IMR-90 (cell line): Measurements from ENCODE around the gene ARL4A. TPM values are rescaled to one million over a fixed set of nuclear protein-coding genes. Genes with fewer than 3 reads are reported as not detected.

Experiments
- ATAC-seq: fragments of 200-7000 bp; cut with Tn5 transposase; 2 replicates; pipeline ENCODE4 v1.9.1; 2020; ENCODE audit warnings: low read depth, mild to moderate bottlenecking, moderate library complexity
- BruUV-seq: library from RNA; stranded (reverse); fragments of 400-500 nt; replicated peaks from 2 replicates; lab custom pipeline; 2021; lab: Mats Ljungman, UMichigan
- CTCF ChIA-PET: fragments of 300-600 bp; formaldehyde crosslinking; extraction: SDS; loops from one replicate; lab custom pipeline; 2021; ENCODE audit warnings: antibody characterized with exemption; lab: Yijun Ruan, JAX
- POLR2A ChIA-PET: fragments of 300-600 bp; sonication (Branson Sonifier 250); formaldehyde crosslinking; loops from one replicate; lab custom pipeline; 2022; ENCODE audit warnings: antibody characterized with exemption; ENCODE audit not compliant: unreplicated experiment; lab: Charles Lee
- DNase-seq: peaks from one replicate; pipeline ENCODE4 v3.0.0; 2013
- H2AFZ ChIP-seq: replicated peaks from 2 replicates; pipeline ENCODE3; 2013; ENCODE audit warnings: low read length, mild to moderate bottlenecking; ENCODE audit not compliant: poor library complexity
- H2AK5ac ChIP-seq: 2 replicates; pipeline ENCODE4 v1.6.1; 2013; ENCODE audit warnings: low read depth, low read length, inconsistent platforms
- H2AK9ac ChIP-seq: replicated peaks from 2 replicates; pipeline ENCODE3; 2013; ENCODE audit warnings: mild to moderate bottlenecking, low read depth, low read length, moderate library complexity; ENCODE audit not compliant: poor library complexity
- H2BK120ac ChIP-seq: 2 replicates; pipeline ENCODE4 v1.6.1; 2013; ENCODE audit warnings: low read depth, low read length, inconsistent platforms
- H2BK15ac ChIP-seq: 3 replicates; pipeline ENCODE4 v1.6.1; 2013; ENCODE audit warnings: low read depth, low read length, inconsistent platforms
- H2BK20ac ChIP-seq: 2 replicates; pipeline ENCODE4 v1.6.1; 2013; ENCODE audit warnings: low read depth, mild to moderate bottlenecking, inconsistent platforms, low read length, moderate library complexity
- H2BK5ac ChIP-seq: 2 replicates; pipeline ENCODE4 v1.6.1; 2013; ENCODE audit warnings: mild to moderate bottlenecking, low read depth, low read length, inconsistent platforms; ENCODE audit not compliant: poor library complexity, severe bottlenecking
- H3K14ac ChIP-seq: replicated peaks from 2 replicates; pipeline ENCODE4 v1.6.1; 2013; ENCODE audit warnings: low read depth, low read length, inconsistent platforms
- H3K18ac ChIP-seq: 2 replicates; pipeline ENCODE4 v1.6.1; 2013; ENCODE audit warnings: low read depth, low read length, control low read depth
- H3K23ac ChIP-seq: 2 replicates; pipeline ENCODE4 v1.6.1; 2013; ENCODE audit warnings: low read depth, low read length, inconsistent platforms
- H3K27ac ChIP-seq: 2 replicates; pipeline ENCODE4 v1.5.1; 2013; ENCODE audit warnings: mild to moderate bottlenecking, control low read depth, low read length; ENCODE audit not compliant: insufficient read depth
- H3K27me3 ChIP-seq: 2 replicates; pipeline ENCODE4 v1.6.1; 2013; ENCODE audit warnings: low read length; ENCODE audit not compliant: control insufficient read depth, insufficient read depth
- H3K36me3 ChIP-seq: 2 replicates; pipeline ENCODE4 v1.6.1; 2013; ENCODE audit warnings: low read length, mixed read lengths; ENCODE audit not compliant: control insufficient read depth, insufficient read depth
- H3K4ac ChIP-seq: 2 replicates; pipeline ENCODE4 v1.6.1; 2013; ENCODE audit warnings: low read depth, low read length, inconsistent platforms
- H3K4me1 ChIP-seq: 2 replicates; pipeline ENCODE4 v1.6.1; 2013; ENCODE audit warnings: low read length, mixed read lengths; ENCODE audit not compliant: control insufficient read depth, insufficient read depth
- H3K4me2 ChIP-seq: 2 replicates; pipeline ENCODE4 v1.6.1; 2013; ENCODE audit warnings: low read depth, mild to moderate bottlenecking, control low read depth, low read length, moderate library complexity
- H3K4me3 ChIP-seq: 2 replicates; pipeline ENCODE4 v1.5.1; 2013; ENCODE audit warnings: low read depth, mild to moderate bottlenecking, control low read depth, low read length, moderate library complexity; ENCODE audit not compliant: insufficient read depth
- H3K56ac ChIP-seq: 2 replicates; pipeline ENCODE4 v1.6.1; 2013; ENCODE audit warnings: low read length, inconsistent platforms; ENCODE audit not compliant: insufficient read depth; ENCODE audit errors: extremely low read depth
- H3K79me1 ChIP-seq, 2 experiments: 2 replicates each; pipeline ENCODE4 v1.6.1; 2013; ENCODE audit warnings: low read length in 2 of 2, inconsistent platforms in 1 of 2, low read depth in 1 of 2
- H3K9ac ChIP-seq: 2 replicates; pipeline ENCODE4 v1.6.1; 2013; ENCODE audit warnings: low read depth, low read length, control low read depth
- H3K9me1 ChIP-seq: 2 replicates; pipeline ENCODE4 v1.6.1; 2013; ENCODE audit warnings: low read length, inconsistent platforms; ENCODE audit not compliant: insufficient read depth
- H3K9me3 ChIP-seq: 2 replicates; pipeline ENCODE4 v1.6.1; 2013; ENCODE audit warnings: low read length; ENCODE audit not compliant: control insufficient read depth, insufficient read depth
- H4K20me1 ChIP-seq: 2 replicates; pipeline ENCODE4 v1.6.1; 2013; ENCODE audit warnings: low read length, inconsistent platforms; ENCODE audit not compliant: insufficient read depth
- H4K5ac ChIP-seq: 2 replicates; pipeline ENCODE4 v1.6.1; 2013; ENCODE audit warnings: mild to moderate bottlenecking, low read depth, low read length, control low read depth
- H4K8ac ChIP-seq, 2 experiments: 2 replicates each; pipeline ENCODE4 v1.6.1; 2013; ENCODE audit warnings: low read depth in 2 of 2, low read length in 2 of 2, control low read depth in 1 of 2, inconsistent platforms in 1 of 2
- H4K91ac ChIP-seq: 2 replicates; pipeline ENCODE4 v1.6.1; 2013; ENCODE audit warnings: low read depth, low read length, inconsistent platforms; ENCODE audit not compliant: insufficient read depth
- CEBPB ChIP-seq: IDR thresholded peaks from 2 replicates; pipeline ENCODE4 v1.6.1; 2012; ENCODE audit warnings: low read depth, low read length, improper control_type of control experiment
- FOS ChIP-seq: fragments of 150-350 bp; IDR thresholded peaks from 2 replicates; pipeline ENCODE4 v1.6.1; 2016; ENCODE audit warnings: low read depth, low read length
- MAZ ChIP-seq: IDR thresholded peaks from 2 replicates; pipeline ENCODE4 v1.6.1; 2012; ENCODE audit warnings: low read depth, mild to moderate bottlenecking, low read length, improper control_type of control experiment, moderate library complexity, borderline replicate concordance
- NFE2L2 ChIP-seq: fragments of 150-350 bp; IDR thresholded peaks from 2 replicates; pipeline ENCODE4 v1.6.1; 2016; ENCODE audit warnings: low read depth, mild to moderate bottlenecking, low read length
- RAD21 ChIP-seq: IDR thresholded peaks from 2 replicates; pipeline ENCODE4 v1.6.1; 2012; ENCODE audit warnings: low read length, improper control_type of control experiment
- RFX5 ChIP-seq: IDR thresholded peaks from 2 replicates; pipeline ENCODE4 v1.8.0; 2012; ENCODE audit warnings: low read depth, mild to moderate bottlenecking, low read length, moderate library complexity
- SMC3 ChIP-seq: fragments of 150-350 bp; IDR thresholded peaks from 2 replicates; pipeline ENCODE4 v1.6.1; 2016; ENCODE audit warnings: low read depth, mild to moderate bottlenecking, antibody characterized with exemption, low read length, moderate library complexity
- WGBS, 2 experiments: methylation state at CpG; one replicate each; pipeline versions ENCODE4 v1.1.5 to v1.1.7; 2013; ENCODE audit warnings: missing lambda C conversion rate in 2 of 2; ENCODE audit not compliant: insufficient read length in 1 of 2; ENCODE audit errors: extremely low coverage in 2 of 2; 5-methylcytosine and 5-hydroxymethylcytosine counted together
- dilution Hi-C: fragments of 300-500 bp; cut with HindIII; formaldehyde crosslinking; loops from one replicate; pipeline ENCODE4 v1.14.3; 2018; ENCODE audit warnings: low sequenced_read_pairs; ENCODE audit not compliant: unreplicated experiment
- in situ Hi-C: fragments of 300-500 bp; cut with MboI; formaldehyde crosslinking; loops from 3 replicates; pipeline ENCODE4 v1.14.3; 2019; ENCODE audit warnings: low sequenced_read_pairs, inconsistent platforms, mixed read lengths
- intact Hi-C: fragments of 100-400 bp; cut with micrococcal nuclease; formaldehyde crosslinking; loops from 2 replicates; pipeline ENCODE4 v1.10.0; 2022
- polyA plus RNA-seq, 3 experiments: library from polyadenylated mRNA; depleted of rRNA; stranded (reverse); fragments of >200 nt; gene quantifications; 2 replicates each; pipeline ENCODE4 v1.2.3, GENCODE V29; 2012; ENCODE audit warnings: low replicate concordance in 1 of 3
- total RNA-seq: library from RNA; depleted of rRNA; stranded (reverse); fragments of >200 nt; gene quantifications from 2 replicates; pipeline ENCODE4 v1.2.3, GENCODE V29; 2012

ARL4A gene
- total and polyA plus RNA-seq, 2 of the 4 experiments (the other 2 are of a cell fraction), result 13.7 to 22.4 TPM

DNA sequence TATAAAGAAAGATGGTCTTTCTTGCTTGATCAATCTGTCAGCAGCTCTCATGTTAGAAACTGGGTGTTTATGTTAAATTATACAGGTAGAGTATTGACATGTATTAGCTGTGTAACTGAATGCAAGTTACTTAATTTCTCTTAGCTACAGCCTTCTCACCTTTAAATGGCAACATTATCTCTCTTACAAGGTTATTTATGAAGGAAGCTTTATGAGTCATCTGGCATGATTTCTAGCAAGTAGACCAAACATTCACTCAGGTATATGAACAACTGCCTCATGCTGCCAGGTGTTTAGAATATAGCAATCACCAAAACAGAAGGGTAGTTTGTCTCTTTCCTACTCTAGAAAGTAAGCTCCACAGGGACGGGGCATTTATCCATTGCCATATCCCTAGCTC is 8.5 kb downstream of the ARL4A start:
- Histone ChIP-seq H2BK15ac (no peak overlapping the region), H4K8ac (no peak overlapping the region), H4K91ac (no peak overlapping the region), H3K9me1 (no peaks in the 10 kb centered on the region), H3K4me2 (no peak overlapping the region), H2AFZ (no peak overlapping the region), H3K27ac (no peak overlapping the region), H2AK5ac (no peak overlapping the region), H3K4me3 (no peak overlapping the region), H3K27me3 (no peaks in the 10 kb centered on the region), H3K18ac (no peak overlapping the region), H3K9ac (no peak overlapping the region), H3K56ac (no peak overlapping the region), H4K5ac (no peak overlapping the region), H3K4me1 (no peaks in the 10 kb centered on the region), H4K20me1 (no peaks in the 10 kb centered on the region), H3K79me1 (peaks cover 3 to 10% of the 10 kb centered on the region in 2 experiments; a peak in 3 of 4 replicates), H3K14ac (no peak overlapping the region), H3K9me3 (no peaks in the 10 kb centered on the region; the same call in 1 of the 2 replicates), H3K36me3 (no peaks in the 10 kb centered on the region), H3K4ac (no peak overlapping the region), H2BK20ac (no peak overlapping the region), H2AK9ac (no peak overlapping the region), H2BK120ac (no peak overlapping the region), H2BK5ac (no peak overlapping the region), H3K23ac (no peak overlapping the region)
- DNase-seq (no peak), ATAC-seq (no peak)
- no TSS peak for BruUV-seq
- dilution Hi-C loops, result no loop called here
- ChIA-PET CTCF (interaction anchor here (0.6 kb wide), 1 partner anchor 1995 kb away, joined by 3 read pairs; no protein-coding TSS in a partner anchor), POLR2A (no interaction called here)
- WGBS, 2 experiments, result no CpG with 5 or more reads among the region's 1 CpG
- in situ Hi-C loops, result loop anchor here (25.0 kb wide), 1 partner anchor 416 kb away; no protein-coding TSS in a partner anchor
- intact Hi-C loops, result no loop called here
- TF ChIP-seq RAD21 (no peak), SMC3 (no peak), RFX5 (no peak), CEBPB (no peak), FOS (no peak), MAZ (no peak), NFE2L2 (no peak)
